IPS-20b (cell line): ENCODE results near the gene MSMB.
A peak's percentile ranks its signal among the peaks of the same experiment; 100 is the strongest.
"Not testable (repeated sequence)": the region's sequence is repeated elsewhere in the genome, so short reads cannot be mapped to it uniquely, and the experiment has no call there.

ENCODE experiments used
- H3K27ac ChIP-seq: one replicate; pipeline ENCODE4 v1.5.1; 2013; ENCODE audit warnings: low read length
- H3K27me3 ChIP-seq: 2 replicates; pipeline ENCODE4 v1.6.1; 2013; ENCODE audit warnings: mild to moderate bottlenecking, low read length, inconsistent platforms; ENCODE audit not compliant: insufficient read depth
- H3K36me3 ChIP-seq: 2 replicates; pipeline ENCODE4 v1.6.1; 2013; ENCODE audit warnings: low read depth, mild to moderate bottlenecking, inconsistent platforms, low read length, moderate library complexity; ENCODE audit not compliant: insufficient read depth
- H3K4me1 ChIP-seq: 2 replicates; pipeline ENCODE4 v1.6.1; 2013; ENCODE audit warnings: mild to moderate bottlenecking, control low read depth, inconsistent platforms, low read length, moderate library complexity; ENCODE audit not compliant: insufficient read depth
- H3K4me3 ChIP-seq: 2 replicates; pipeline ENCODE4 v1.5.1; 2013; ENCODE audit warnings: mild to moderate bottlenecking, low read length, inconsistent platforms
- H3K9ac ChIP-seq: 2 replicates; pipeline ENCODE4 v1.6.1; 2013; ENCODE audit warnings: low read depth, mild to moderate bottlenecking, inconsistent platforms, low read length, moderate library complexity
- H3K9me3 ChIP-seq: 2 replicates; pipeline ENCODE4 v1.6.1; 2013; ENCODE audit warnings: mild to moderate bottlenecking, low read depth, low read length, inconsistent platforms; ENCODE audit not compliant: insufficient read depth

The MSMB gene

GRCh38 chr10:46064269-46064817 lies 18.3 kb upstream of the MSMB start:
- Histone ChIP-seq H3K27ac (no peak overlapping the region), H3K36me3 (no peaks in the 10 kb centered on the region), H3K9ac (no peak overlapping the region), H3K9me3 (no peaks in the 10 kb centered on the region), H3K4me1 (peaks cover 3% of the 10 kb centered on the region; the same call in 1 of the 2 replicates), H3K4me3 (no peak overlapping the region), H3K27me3 (no peaks in the 10 kb centered on the region)

GRCh38 chr10:46062723-46063428 lies 16.8 kb upstream of the MSMB start:
- H3K4me3 ChIP-seq: no peak overlapping the region
- no peaks in the 10 kb centered on the region for H3K36me3 ChIP-seq
- no peaks in the 10 kb centered on the region for H3K9me3 ChIP-seq
- no peaks in the 10 kb centered on the region for H3K27me3 ChIP-seq
- peaks cover 3% of the 10 kb centered on the region; the same call in 1 of the 2 replicates for H3K4me1 ChIP-seq
- no peak overlapping the region for H3K9ac ChIP-seq
- H3K27ac ChIP-seq: no peak overlapping the region

- H3K4me3 ChIP-seq: no peak overlapping the region
- H3K9ac ChIP-seq: no peak overlapping the region
- no peaks in the 10 kb centered on the region for H3K27me3 ChIP-seq
- H3K27ac ChIP-seq: no peak overlapping the region
- no peaks in the 10 kb centered on the region for H3K36me3 ChIP-seq
- no peaks in the 10 kb centered on the region for H3K9me3 ChIP-seq
- H3K4me1 ChIP-seq: no peaks in the 10 kb centered on the region
Observed at GRCh38 chr10:46060706-46061105, 14.6 kb upstream of the MSMB start.

GRCh38 chr10:46057927-46058326 lies 11.9 kb upstream of the MSMB start:
- H3K27ac ChIP-seq, H3K36me3 ChIP-seq, H3K27me3 ChIP-seq, H3K9me3 ChIP-seq, H3K4me3 ChIP-seq, H3K9ac ChIP-seq: not testable (repeated sequence)
- peaks cover 12% of the 10 kb centered on the region; the same call in 1 of the 2 replicates for H3K4me1 ChIP-seq

GRCh38 chr10:46057038-46057437 lies 11.0 kb upstream of the MSMB start:
- no peak overlapping the region for H3K9ac ChIP-seq

GRCh38 chr10:46055771-46056170 lies 9.7 kb upstream of the MSMB start:
- Histone ChIP-seq H3K9me3 (no peaks in the 10 kb centered on the region), H3K4me3 (no peak overlapping the region), H3K36me3 (no peaks in the 10 kb centered on the region), H3K27me3 (no peaks in the 10 kb centered on the region), H3K27ac (no peak overlapping the region), H3K9ac (no peak overlapping the region), H3K4me1 (peaks cover 15% of the 10 kb centered on the region; the same call in 1 of the 2 replicates)

More at GRCh38 chr10:46057038-46057437, 11.0 kb upstream of the MSMB start:
- Histone ChIP-seq H3K4me1 (peaks cover 13% of the 10 kb centered on the region; the same call in 1 of the 2 replicates), H3K4me3 (no peak overlapping the region), H3K36me3 (no peaks in the 10 kb centered on the region), H3K9me3 (no peaks in the 10 kb centered on the region), H3K27ac (no peak overlapping the region), H3K27me3 (no peaks in the 10 kb centered on the region)

- H3K9me3 ChIP-seq: no peaks in the 10 kb centered on the region
- no peaks in the 10 kb centered on the region for H3K36me3 ChIP-seq
- H3K27ac ChIP-seq: no peak overlapping the region
- H3K4me3 ChIP-seq: no peak overlapping the region
- H3K9ac ChIP-seq: 0 out of 2 replicates have a peak overlapping the region, but pooled peaks have one; percentile 35
- H3K4me1 ChIP-seq: peaks cover 15% of the 10 kb centered on the region; the same call in 1 of the 2 replicates
- H3K27me3 ChIP-seq: no peaks in the 10 kb centered on the region
Observed at GRCh38 chr10:46053534-46054434, 7.7 kb upstream of the MSMB start.

- H3K9me3 ChIP-seq: no peaks in the 10 kb centered on the region
- H3K4me3 ChIP-seq: no peak overlapping the region
- no peaks in the 10 kb centered on the region for H3K36me3 ChIP-seq
- H3K4me1 ChIP-seq: peaks cover 15% of the 10 kb centered on the region; the same call in 1 of the 2 replicates
- no peaks in the 10 kb centered on the region for H3K27me3 ChIP-seq
- H3K27ac ChIP-seq: no peak overlapping the region
- no peak overlapping the region for H3K9ac ChIP-seq
Observed at GRCh38 chr10:46052791-46053375, 6.8 kb upstream of the MSMB start.

GRCh38 chr10:46052057-46052790 lies 6.2 kb upstream of the MSMB start:
- Histone ChIP-seq H3K36me3 (no peaks in the 10 kb centered on the region), H3K9ac (no peak overlapping the region), H3K9me3 (no peaks in the 10 kb centered on the region), H3K4me1 (peaks cover 15% of the 10 kb centered on the region; the same call in 1 of the 2 replicates), H3K4me3 (no peak overlapping the region), H3K27ac (no peak overlapping the region), H3K27me3 (no peaks in the 10 kb centered on the region)

- H3K9ac ChIP-seq: no peak overlapping the region
- H3K9me3 ChIP-seq: no peaks in the 10 kb centered on the region
- H3K4me3 ChIP-seq: no peak overlapping the region
- H3K27me3 ChIP-seq: no peaks in the 10 kb centered on the region; the same call in 1 of the 2 replicates
- peaks cover 15% of the 10 kb centered on the region; the same call in 1 of the 2 replicates for H3K4me1 ChIP-seq
- no peak overlapping the region for H3K27ac ChIP-seq
- H3K36me3 ChIP-seq: no peaks in the 10 kb centered on the region
Observed at GRCh38 chr10:46050941-46051623, 5.0 kb upstream of the MSMB start.
